ENCODE measurements around the gene RSPH4A.

DNA sequence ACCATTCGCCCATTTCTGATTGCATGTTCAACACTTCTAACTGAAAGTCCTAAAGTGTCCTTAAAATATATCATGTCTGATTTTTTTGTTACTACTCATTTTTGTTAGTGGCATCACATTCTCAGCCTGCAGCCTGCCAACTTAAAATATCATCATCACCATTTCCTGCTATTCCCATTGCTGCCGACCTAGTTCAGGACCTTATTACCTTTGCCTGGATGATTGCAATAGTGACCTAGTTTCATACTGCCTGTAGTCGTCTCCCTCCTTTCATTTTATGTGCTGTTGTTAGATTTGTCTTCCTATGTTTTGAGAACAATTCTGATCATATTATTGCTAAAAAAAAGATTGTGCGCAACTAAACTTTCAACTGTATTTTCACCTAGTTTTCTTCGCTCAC, 38.8 kb upstream of the RSPH4A start:
- TF ChIP-seq, protein P1, sequence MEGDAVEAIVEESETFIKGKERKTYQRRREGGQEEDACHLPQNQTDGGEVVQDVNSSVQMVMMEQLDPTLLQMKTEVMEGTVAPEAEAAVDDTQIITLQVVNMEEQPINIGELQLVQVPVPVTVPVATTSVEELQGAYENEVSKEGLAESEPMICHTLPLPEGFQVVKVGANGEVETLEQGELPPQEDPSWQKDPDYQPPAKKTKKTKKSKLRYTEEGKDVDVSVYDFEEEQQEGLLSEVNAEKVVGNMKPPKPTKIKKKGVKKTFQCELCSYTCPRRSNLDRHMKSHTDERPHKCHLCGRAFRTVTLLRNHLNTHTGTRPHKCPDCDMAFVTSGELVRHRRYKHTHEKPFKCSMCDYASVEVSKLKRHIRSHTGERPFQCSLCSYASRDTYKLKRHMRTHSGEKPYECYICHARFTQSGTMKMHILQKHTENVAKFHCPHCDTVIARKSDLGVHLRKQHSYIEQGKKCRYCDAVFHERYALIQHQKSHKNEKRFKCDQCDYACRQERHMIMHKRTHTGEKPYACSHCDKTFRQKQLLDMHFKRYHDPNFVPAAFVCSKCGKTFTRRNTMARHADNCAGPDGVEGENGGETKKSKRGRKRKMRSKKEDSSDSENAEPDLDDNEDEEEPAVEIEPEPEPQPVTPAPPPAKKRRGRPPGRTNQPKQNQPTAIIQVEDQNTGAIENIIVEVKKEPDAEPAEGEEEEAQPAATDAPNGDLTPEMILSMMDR (conservative IDR thresholded peaks at IDR 0.05; ENCODE audit: low read depth, low read length): no peak
- no peak for TF ChIP-seq EZH2phosphoT487 (IDR thresholded peaks at IDR 0.05; ENCODE audit: borderline replicate concordance, low read length)

Measured in PC-3 (cell line).